Lower lobe of right lung (tissue), 2 donors: ENCODE data around the gene HADHB. TPM values are rescaled to one million over a fixed set of nuclear protein-coding genes. Genes with fewer than 3 reads are reported as not detected.

Experiments
- ATAC-seq, 2 donors: fragments of 200-7000 bp; cut with Tn5 transposase; one replicate each; pipeline ENCODE4 v1.9.1; 2020 to 2022; ENCODE audit warnings: mild to moderate bottlenecking in 2 of 2, moderate library complexity in 2 of 2
- DNase-seq: peaks from one replicate; pipeline ENCODE4 v3.0.0-alpha.2; 2020
- H3K27ac ChIP-seq: fragments of 200-600 bp; one replicate; pipeline ENCODE4 v1.8.0; 2022
- H3K27me3 ChIP-seq: fragments of 200-600 bp; one replicate; pipeline ENCODE4 v1.8.0; 2022; ENCODE audit warnings: low read depth
- H3K36me3 ChIP-seq: fragments of 200-600 bp; one replicate; pipeline ENCODE4 v1.8.0; 2022; ENCODE audit warnings: mild to moderate bottlenecking
- H3K4me1 ChIP-seq: fragments of 200-600 bp; one replicate; pipeline ENCODE4 v1.8.0; 2022
- H3K4me3 ChIP-seq: fragments of 200-600 bp; one replicate; pipeline ENCODE4 v1.8.0; 2022; ENCODE audit warnings: mild to moderate bottlenecking
- H3K9me3 ChIP-seq: fragments of 200-600 bp; one replicate; pipeline ENCODE4 v1.8.0; 2022
- intact Hi-C: fragments of 100-400 bp; cut with DNase I; formaldehyde crosslinking; loops from one replicate; pipeline ENCODE4 v1.11.0; 2022
- total RNA-seq: library from RNA; stranded (reverse); fragmentation: NEBNext Ultra II Directional; extraction: Animal tissue kit (Norgen Biotek cat#: 25700); gene quantifications from one replicate; pipeline ENCODE4 v1.2.1, GENCODE V29; 2021
- TF ChIP-seq, protein P1 (sequence below): fragments of 200-600 bp; IDR thresholded peaks from one replicate; pipeline ENCODE4 v1.8.0; 2022; ENCODE audit warnings: antibody characterized with exemption, mild to moderate bottlenecking
- donor health status: DM: no; HTN: yes; CAD: no; lungs with severe emphysema.

Gene HADHB
- total RNA-seq, 1 donor from 2014 or later: 119 TPM

DNA sequence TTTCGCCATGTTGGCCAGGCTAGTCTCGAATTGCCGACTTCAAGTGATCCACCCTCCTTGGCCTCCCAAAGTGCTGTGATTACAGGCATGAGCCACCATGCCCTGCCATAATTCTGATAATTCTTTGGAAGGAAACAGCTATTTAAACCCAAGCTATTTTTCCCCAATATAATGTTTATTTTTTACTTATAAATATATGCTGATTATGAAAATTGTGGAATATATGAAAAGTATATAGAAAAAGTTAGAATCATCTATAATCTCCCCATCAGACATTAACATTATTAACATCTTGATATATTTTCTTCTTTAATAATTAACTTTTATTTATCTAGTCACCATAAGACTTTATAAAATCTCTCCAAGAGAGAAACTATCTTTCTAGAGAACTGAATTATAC is 41.2 kb downstream of the HADHB start:
- no peaks in the 10 kb centered on the region for H3K27me3 ChIP-seq
- peaks cover 96% of the 10 kb centered on the region for H3K36me3 ChIP-seq
- H3K4me3 ChIP-seq: no peak overlapping the region
- intact Hi-C loops: no loop called here
- ATAC-seq (no peak), DNase-seq (no peak)
- H3K4me1 ChIP-seq: no peaks in the 10 kb centered on the region
- TF ChIP-seq, protein P1, sequence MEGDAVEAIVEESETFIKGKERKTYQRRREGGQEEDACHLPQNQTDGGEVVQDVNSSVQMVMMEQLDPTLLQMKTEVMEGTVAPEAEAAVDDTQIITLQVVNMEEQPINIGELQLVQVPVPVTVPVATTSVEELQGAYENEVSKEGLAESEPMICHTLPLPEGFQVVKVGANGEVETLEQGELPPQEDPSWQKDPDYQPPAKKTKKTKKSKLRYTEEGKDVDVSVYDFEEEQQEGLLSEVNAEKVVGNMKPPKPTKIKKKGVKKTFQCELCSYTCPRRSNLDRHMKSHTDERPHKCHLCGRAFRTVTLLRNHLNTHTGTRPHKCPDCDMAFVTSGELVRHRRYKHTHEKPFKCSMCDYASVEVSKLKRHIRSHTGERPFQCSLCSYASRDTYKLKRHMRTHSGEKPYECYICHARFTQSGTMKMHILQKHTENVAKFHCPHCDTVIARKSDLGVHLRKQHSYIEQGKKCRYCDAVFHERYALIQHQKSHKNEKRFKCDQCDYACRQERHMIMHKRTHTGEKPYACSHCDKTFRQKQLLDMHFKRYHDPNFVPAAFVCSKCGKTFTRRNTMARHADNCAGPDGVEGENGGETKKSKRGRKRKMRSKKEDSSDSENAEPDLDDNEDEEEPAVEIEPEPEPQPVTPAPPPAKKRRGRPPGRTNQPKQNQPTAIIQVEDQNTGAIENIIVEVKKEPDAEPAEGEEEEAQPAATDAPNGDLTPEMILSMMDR: no peak
- H3K27ac ChIP-seq: no peak overlapping the region
- H3K9me3 ChIP-seq: no peaks in the 10 kb centered on the region

DNA sequence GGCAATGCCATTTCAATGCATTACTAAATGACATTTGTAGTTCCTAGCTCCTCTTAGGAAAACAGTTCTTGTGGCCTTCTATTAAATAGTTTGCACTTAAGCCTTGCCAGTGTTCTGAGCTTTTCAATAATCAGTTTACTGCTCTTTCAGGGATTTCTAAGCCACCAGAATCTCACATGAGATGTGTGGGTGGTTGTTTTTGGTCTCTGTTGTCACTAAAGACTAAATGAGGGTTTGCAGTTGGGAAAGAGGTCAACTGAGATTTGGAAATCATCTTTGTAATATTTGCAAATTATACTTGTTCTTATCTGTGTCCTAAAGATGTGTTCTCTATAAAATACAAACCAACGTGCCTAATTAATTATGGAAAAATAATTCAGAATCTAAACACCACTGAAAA is 45.3 kb downstream of the HADHB start:
- DNase-seq (no peak), ATAC-seq (no peak)
- Histone ChIP-seq H3K36me3 (peaks cover 55% of the 10 kb centered on the region), H3K9me3 (no peaks in the 10 kb centered on the region), H3K27me3 (no peaks in the 10 kb centered on the region), H3K4me1 (no peaks in the 10 kb centered on the region), H3K27ac (no peak overlapping the region), H3K4me3 (no peak overlapping the region)
- TF ChIP-seq, protein P1: no peak
- intact Hi-C loops: no loop called here

- Histone ChIP-seq H3K27me3 (no peaks in the 10 kb centered on the region), H3K4me3 (no peak overlapping the region), H3K4me1 (no peaks in the 10 kb centered on the region), H3K9me3 (no peaks in the 10 kb centered on the region), H3K36me3 (peaks cover 29% of the 10 kb centered on the region), H3K27ac (no peak overlapping the region)
- TF ChIP-seq, protein P1: no peak
- peak in 1 of 2 donors; percentile 29 for ATAC-seq
- no peak for DNase-seq
- intact Hi-C loops: no loop called here
These were observed 47.9 kb downstream of the HADHB start for GRCh38 chr2:26292646-26293045.

GRCh38 chr2:26295511-26295910 is 50.8 kb downstream of the HADHB start:
- no peaks in the 10 kb centered on the region for H3K27me3 ChIP-seq
- TF ChIP-seq, protein P1: no peak
- peaks cover 1% of the 10 kb centered on the region for H3K36me3 ChIP-seq
- no peak overlapping the region for H3K27ac ChIP-seq
- DNase-seq: no peak
- H3K4me1 ChIP-seq: peaks cover 6% of the 10 kb centered on the region
- no peak overlapping the region for H3K4me3 ChIP-seq
- intact Hi-C loops: no loop called here
- no peak for ATAC-seq
- no peaks in the 10 kb centered on the region for H3K9me3 ChIP-seq

DNA sequence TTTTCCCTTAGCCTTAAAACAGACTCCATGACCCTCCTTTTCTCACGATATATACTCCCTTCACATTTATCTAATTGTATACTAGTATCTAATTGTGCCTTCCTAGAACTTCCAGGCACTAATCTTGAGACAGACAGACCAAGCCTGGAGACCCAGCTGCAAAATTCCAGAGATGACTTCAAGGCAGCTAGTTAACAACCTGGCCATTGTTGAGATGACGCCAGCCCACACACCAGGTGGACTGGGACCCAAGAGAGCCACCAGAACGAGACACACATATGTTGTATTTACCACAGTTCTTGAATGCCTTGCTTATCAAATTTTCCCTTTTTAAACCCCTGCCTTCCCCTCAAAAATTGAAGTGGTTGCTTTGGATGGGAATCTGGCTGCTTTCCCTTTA is 52.3 kb downstream of the HADHB start:
- H3K9me3 ChIP-seq: no peaks in the 10 kb centered on the region
- H3K4me1 ChIP-seq: peaks cover 11% of the 10 kb centered on the region
- no peak overlapping the region for H3K4me3 ChIP-seq
- TF ChIP-seq, protein P1: no peak
- H3K27me3 ChIP-seq: no peaks in the 10 kb centered on the region
- H3K36me3 ChIP-seq: no peaks in the 10 kb centered on the region
- ATAC-seq (no peak), DNase-seq (no peak)
- intact Hi-C loops: no loop called here
- H3K27ac ChIP-seq: no peak overlapping the region

DNA sequence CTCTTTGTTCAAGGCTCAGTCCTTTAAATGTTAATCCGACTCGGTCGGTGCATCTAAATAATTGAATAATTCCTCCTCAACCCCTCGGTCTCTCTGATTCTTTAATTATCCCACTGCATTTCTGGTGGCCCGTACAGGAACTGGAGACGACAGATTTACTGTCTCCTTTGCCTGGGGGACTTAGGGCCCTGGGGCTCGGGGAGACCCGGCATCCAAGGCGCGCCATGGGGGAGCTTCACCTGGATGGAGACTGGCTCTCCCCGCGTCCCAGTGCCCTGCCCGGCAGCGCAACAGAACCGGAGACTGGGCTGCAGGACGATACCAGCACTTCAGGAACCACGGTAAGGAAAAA is 53.5 kb downstream of the HADHB start:
- Histone ChIP-seq H3K9me3 (no peaks in the 10 kb centered on the region), H3K27me3 (no peaks in the 10 kb centered on the region), H3K4me1 (peaks cover 11% of the 10 kb centered on the region), H3K36me3 (no peaks in the 10 kb centered on the region), H3K27ac (peak overlapping the region; percentile 89), H3K4me3 (peak overlapping the region; percentile 69)
- ATAC-seq (no peak), DNase-seq (no peak)
- intact Hi-C loops: no loop called here
- TF ChIP-seq, protein P1: no peak
